CD4-positive, alpha-beta T cell treated with Interleukin-2 at 100 ng/mL for 4 hours (primary cell): ENCODE data around the gene TRIM3.
"Not testable (repeated sequence)": the region's sequence is repeated elsewhere in the genome, so short reads cannot be mapped to it uniquely, and the experiment has no call there.

Experiments
- DNase-seq: peaks from one replicate; pipeline ENCODE4 v3.0.0-alpha.2; 2020; ENCODE audit warnings: low spot score

TRIM3 gene

DNA sequence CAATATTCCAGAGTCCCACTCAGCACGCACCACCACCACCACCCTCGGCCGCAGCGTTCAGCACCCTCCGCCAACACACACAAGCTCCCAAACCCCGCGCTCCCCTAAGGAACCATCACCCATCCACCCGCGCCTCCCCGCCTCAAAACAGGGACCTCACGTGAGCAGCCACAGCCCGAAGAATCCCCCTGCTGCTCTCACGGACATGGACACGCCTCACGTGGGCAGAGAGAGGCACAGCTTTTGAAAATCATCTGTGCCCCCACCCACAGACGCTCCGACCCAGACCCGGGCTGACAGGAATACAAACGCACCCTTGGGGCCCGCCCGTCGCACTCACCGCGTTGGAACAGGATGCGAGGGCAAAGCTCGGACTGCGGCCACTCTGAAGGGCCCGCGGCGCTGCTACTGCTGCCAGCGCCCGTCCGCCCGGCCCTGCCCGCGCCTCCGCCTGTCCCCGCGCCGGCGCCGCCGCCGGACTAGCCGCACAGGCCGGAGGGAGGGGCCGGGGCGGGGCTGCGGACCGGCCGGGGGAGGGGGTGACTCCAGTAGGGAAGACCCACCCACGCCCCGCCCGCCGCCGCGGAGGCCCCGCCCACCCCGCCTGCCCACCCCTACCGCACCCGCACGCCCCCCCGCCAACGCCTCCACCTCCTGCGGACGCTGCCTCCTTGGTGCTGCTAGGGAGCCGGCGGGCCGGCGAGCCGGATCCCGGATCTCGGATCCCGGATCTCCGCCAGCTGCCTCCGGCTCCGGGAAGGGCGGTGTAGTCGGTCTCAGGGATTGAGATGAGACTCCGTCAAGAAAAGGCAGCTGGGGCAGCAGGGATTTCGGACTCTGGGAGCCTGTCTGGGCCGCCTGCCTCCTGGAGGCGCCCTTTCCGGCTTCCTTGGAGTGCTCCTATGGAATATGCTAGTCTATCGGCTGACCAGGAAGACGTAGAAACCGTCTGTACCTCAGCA is at the start of gene TRIM3:
Gene TRIM3 (minus strand): TSS at position 491 of the 962 bp plus-strand sequence. CDS start 8,246 bp downstream, outside the sequence.
- DNase-seq: peak; percentile 70

DNA sequence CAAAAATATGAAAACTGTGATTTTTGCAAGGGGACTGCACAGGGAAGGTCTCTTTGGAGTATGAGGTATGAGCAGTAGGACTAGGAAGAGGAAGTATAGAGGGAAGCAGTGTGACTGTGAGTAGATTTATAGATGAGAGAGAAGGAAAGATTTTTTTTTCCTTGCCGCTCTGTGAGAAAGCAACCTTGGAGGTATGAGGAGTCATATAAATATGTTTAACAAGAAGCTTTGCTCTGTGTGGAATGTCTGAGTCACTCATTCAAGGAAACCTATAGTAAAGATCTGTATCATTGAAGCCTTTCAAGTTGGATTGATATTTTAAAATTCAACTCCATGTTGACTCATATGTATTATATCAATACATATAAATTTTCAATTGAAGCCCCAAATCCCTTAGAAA is 49.5 kb upstream of the TRIM3 start:
- DNase-seq: no peak

DNA sequence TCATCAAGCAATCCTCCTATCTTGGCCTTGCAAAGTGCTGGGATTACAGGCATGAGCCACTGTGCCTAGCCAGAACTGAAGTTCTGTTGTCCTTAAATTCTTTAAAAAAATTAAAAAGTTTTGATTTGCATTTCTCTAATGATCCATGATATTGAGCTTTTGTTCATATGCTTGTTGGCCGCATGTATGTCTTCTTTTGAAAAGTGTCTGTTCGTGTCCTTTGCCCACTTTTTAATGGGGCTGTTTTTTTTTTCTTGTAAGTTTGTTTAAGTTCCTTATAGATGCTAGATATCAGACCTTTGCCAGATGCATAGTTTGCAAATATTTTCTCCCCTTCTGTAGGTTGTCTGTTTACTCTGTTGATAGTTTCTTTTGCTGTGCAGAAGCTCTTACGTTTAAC is 48.2 kb upstream of the TRIM3 start:
- not testable (repeated sequence) for DNase-seq

DNA sequence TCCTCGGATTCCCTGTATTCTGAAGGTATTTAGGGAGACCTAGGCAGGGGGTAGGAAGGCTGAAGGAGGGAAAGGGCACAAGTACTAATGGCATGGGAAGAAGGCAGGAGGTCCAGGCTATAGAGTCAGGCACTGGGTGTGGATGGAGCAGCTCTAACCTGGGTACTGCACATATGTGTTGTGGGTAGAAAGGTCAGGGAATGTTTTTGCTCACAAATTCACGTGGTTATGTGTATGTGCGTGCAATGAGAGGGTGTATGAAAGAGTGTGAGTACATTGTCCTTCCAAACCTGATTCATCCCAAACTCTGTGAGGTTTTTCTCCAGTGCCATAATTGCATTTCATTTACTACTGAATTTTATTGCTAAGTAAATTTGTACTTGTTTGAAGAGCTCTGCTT is 46.5 kb upstream of the TRIM3 start:
- DNase-seq: no peak

DNA sequence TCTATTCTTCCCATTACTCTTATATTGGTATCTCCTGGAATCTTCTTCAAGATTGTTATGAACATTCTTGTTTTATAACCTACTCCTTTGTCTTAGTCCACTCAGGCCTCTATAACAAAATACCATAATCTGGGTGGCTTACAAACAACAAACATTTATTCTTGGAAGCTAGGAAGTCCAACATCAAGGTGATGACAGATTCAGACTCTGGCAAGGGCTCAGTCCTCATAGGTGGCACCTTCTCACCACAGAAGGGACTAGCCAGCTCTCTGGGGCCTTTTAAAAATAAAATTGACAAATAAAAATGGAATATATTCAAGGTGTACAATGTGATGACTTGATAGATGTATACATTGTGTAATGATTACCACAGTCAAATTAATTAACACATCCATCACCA is 43.1 kb upstream of the TRIM3 start:
- no peak for DNase-seq

DNA sequence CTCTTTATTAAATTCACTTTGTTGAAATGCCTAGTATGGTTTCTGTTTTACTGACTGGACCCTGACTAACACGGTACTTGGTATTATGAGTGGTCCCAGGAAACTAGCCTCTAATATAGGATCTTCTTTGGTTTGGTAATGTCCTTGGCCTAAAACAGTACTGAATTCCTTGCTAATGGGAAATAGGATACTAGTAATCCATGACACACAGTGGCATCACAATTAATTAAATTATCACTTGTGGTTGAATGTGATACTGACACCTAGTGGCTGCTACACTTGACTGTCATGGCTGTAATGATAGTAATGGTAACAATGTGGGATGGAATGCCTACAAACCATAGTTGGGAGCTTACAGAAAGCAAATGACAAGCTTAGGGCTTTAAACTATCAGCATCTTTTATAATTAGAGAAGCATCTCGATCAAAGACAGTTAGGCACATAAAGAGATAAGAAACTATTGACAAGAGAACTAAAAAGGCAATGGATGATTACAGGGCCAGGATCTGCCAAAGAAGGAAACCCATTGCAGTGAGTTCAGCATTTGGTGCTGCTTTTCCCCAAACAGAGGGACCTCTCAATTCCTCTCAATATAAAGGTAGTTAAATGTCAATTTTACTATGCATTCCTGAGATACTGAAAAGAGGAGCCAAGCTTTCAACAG is 32.0 kb upstream of the TRIM3 start:
- DNase-seq: peak; percentile 52

DNA sequence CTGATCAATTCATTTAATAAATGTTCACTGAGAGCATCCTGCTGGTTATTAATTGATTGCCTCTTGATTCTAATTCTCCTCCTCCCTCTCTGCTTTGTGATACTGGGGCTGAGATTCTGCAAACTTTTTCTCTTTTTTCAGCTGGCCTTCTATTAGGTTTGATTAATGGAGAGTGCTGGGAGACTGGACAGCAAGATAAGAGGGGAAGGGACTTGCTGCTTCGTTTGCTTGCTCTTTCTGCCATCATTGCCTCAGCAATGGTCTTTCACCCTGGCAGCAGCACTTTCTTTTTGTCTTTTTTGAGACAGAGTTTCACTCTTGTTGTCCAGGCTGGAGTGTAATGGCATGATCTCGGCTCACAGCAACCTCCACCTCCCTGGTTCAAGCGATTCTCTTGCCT is 30.4 kb upstream of the TRIM3 start:
- DNase-seq: no peak

DNA sequence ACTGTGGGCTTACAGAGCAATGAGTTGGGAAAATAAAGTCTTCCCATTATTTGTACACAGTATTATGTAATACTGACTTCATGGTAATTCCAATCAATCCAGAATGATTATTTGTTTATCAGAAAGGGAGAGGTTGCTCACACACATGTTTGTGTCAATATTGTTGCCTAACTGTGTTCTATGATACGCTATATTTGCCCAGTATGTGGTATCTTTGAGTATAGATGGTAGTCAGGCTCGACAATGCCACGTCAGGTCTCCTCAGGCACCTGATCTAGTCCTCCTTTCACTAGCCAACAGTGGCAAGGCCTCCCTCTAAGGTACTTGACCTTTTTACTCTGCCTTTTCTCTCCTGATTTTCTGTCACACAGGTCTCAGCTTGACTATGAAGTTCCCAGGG is 28.6 kb upstream of the TRIM3 start:
- DNase-seq: no peak

DNA sequence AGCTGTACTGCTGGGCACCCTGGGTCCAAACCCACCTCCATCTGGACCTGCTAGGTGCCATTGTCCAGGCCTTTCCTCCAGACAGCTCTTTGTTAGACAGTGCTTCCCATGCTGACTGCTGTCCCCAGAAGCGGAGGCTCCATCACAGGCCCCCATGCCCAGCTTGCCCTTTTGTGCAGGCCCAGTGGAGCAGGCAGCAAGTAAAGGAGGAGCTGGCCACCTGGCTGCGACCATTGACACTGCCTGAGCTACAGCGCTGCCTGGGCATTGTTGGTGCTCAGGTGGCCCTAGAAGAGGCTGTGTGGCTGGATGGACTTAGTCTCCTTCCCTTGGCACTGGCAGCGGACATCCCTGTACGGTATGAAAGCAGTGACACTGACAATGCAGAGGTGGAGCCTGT is 24.8 kb upstream of the TRIM3 start:
- DNase-seq: no peak

DNA sequence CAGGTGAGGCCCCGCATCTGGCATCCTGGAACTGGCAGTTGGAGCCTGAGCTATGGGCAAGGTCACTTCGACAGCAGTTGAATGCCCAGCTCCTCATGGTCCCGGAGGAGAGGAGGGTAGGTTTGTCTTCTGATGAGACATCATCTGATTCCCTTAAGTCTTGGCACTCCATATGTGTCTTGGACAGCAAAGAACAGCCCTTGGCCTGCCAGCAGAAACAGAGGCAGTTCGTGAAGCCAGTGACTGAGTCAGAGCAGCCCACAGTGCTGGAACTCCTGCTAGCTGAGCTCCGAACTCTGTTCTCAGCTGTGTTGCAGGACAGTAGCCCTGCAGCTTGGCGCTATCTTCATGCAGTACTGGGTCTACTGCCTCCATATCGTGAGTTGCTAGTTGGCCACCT is 24.4 kb upstream of the TRIM3 start:
- no peak for DNase-seq

DNA sequence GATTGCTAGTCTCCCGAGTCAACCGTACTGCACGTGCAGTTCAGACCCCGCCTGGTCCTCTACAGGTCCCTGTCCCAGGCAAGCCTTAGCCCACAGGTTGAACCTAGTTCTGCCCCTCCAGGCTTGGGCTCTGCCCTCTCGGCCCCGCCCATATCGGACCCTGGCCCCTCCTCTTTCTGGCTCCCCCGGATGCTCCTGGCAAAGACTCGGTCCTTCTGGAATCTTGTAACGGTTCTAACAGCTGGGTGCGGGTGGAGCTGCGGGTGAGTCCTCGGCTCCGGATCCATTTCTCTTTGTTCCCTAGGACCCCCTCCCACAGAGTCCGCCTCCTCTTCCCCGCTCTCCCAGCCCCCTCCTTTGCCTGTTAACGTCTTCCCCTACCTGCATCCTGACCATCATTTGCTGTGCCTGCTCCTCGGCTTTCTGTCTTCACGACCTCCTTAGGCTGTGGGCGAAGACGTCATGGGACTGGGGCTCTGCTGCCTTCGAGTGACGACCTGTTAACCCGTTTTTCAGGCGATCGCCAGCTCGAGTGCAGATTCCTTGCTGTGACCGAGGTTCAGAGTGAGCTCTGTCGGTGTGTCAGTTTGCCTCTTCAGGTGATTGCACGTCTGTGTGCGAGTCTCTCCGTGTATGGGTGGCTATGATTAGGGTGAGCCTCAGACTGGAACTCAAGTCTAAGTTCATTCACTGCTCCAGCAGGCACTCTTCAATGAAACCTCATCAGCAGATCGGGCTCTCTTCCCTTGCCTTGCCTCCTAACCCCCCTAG is 23.5 kb upstream of the TRIM3 start, which contains the start of gene DNHD1:
Gene DNHD1 (plus strand): TSS at position 212 of the 771 bp plus-strand sequence. CDS start 936 bp downstream, outside the sequence.
- no peak for DNase-seq

DNA sequence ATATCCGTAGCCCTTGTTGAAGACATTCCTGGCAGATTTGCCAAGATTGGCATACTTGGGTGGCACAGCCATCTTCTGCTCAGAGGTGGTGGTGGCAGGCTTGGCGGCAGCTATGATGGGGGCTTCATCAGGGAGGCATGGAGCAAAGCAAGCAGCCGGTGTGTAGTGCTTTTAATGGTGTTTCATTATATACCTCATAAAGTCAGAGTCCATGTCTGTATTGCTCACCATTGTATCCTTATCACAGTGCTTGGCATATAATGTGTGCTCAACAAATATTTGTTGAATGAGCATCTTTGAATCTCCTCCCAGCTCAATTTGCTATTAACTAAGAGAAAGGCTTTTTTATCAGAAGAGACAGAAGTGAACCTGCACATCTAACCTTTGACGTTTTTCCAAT is 15.6 kb upstream of the TRIM3 start:
- DNase-seq: no peak

DNA sequence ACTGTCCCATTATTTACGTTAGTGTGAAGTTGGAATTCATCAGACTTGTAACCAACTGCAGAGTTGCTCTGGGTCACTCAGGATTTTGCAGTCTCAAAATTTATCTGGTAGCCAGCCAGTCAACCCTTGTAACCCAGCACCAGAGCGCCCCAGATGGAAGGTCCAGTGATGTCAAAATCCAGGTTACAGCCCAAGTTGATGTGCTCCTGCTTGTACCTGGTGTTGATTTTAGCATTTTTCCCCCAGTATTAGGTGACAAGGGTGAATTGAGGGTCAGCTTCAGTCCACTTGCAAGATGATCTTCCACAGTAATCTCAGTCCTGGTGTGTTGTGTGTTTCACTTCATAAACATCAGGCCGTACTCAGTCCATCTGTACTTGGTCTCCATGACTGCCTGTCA is 15.1 kb upstream of the TRIM3 start:
- DNase-seq: no peak

DNA sequence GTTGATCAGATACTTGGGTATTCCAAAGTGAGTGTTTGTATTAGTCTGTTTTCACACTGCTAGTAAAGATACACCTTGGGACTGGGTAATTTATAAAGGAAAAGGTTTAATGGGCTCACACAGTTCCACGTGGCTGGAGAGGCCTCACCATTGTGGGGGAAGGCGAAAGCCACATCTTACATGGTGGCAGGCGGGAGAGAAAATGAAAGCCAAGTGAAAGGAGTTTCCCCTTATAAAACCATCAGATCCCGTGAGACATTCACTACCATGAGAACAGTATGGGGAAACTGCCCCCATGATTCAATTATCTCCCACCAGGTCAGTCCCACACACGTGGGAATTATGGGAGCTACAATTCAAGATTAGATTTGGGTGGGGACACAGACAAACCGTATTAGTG is 14.6 kb upstream of the TRIM3 start:
- no peak for DNase-seq

DNA sequence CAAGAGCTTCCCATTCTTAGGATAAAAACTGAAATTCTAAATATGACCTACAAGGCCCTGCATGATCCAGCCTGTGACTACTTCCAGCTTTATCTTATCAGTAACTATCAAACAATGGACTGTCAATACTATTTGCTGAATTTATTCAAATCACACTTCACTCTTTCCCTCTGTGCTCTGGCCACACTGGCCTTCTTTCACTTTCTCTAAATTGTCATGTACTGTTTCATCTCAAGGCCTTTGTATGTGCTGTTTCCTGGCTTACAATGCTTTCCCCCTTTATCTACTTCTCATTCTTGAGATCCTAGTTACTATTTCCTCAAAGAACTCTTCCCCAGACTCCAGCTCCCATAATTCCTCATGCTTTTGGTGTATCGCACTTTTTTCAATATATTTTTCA is 13.2 kb upstream of the TRIM3 start:
- DNase-seq: no peak

DNA sequence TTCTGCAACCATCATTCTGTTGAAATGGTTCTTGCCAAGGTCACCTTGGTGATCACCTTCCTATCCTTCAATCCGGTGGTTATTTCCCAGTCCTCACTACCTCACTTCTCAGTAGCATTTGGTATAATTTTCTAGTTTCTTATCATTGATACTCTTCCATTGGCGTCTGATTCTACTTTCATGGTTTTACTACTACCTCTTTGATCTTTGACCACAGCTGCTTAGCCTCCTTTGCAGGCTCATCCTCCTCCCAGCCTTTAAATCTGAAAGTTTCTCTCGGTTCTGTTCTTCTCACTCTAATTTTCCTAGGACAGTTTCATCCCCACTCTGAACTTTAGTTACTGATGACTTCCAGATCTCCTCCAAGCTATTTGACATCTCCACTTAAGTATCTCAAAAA is 12.5 kb upstream of the TRIM3 start:
- DNase-seq: no peak

DNA sequence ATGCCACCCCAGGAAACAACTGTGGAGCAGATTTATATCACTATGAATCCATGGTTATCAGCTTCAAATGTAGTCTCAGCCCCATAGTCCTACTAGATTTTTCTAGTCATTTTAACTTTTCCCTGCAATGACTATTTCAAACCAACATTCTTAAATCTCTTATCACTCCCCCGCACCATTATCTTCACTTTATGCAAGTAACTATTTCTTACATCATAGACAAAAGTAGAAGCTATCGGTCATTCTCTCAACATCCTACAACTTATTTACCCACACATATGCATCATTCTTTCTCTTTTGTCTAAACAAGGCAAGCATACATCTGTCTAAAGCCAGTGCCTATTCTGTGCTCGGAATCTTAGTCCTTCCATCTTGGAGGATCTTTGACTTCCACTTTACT is 11.9 kb upstream of the TRIM3 start:
- DNase-seq: no peak

DNA sequence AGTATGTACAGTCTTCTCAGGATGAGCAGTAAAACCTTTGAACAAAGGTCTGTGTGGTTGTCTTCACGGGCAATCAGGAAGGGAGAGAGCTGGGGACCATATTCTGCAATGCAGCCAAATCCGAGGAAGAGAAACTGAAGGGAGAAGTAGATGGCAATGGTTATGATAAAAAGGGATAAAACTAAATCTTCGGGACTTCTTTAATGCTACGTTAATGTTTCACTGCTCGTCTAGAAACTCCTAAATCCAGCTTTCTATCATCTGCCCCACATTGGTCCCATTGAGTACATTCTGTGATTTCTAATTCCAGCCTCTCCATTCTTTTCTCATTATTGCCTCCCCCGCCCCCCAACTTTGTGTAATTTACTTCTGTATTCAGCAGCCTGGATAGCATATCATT is 9.3 kb upstream of the TRIM3 start:
- DNase-seq: no peak

DNA sequence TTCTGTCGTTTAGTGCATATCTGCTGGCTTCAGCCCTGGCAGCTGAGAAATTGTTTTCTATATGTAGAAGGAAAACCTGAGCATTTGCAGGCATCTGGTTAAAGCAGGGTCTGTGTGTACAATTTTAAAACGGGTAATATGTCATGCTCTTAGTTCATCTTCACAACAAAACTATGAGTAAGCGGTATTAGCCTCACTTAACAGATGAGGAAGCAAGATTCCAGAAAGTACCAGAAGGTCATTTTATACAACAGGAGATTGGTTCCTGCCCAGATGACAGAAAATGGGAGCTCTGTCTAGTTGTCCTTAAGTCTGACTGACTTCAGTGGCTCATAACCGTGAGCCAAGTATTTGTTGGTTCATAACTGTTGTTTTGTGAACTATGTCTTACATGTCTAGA is 8.7 kb upstream of the TRIM3 start:
- no peak for DNase-seq

DNA sequence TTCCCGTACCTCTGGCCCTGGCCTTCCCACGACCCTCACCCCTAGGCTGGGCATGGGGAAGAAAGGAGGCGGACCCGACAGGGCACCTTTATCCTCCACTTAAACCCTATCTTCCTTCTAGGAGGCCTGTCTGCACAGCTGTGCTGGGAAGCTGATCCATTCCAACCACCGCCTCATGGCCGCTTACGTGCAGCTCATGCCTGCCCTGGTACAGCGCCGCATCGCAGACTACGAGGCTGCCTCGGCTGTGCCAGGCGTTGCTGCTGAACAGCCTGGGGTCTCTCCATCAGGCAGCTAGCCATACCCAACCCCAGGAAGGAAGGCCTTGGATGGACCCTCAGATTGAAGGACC is 8.2 kb upstream of the TRIM3 start:
- no peak for DNase-seq

DNA sequence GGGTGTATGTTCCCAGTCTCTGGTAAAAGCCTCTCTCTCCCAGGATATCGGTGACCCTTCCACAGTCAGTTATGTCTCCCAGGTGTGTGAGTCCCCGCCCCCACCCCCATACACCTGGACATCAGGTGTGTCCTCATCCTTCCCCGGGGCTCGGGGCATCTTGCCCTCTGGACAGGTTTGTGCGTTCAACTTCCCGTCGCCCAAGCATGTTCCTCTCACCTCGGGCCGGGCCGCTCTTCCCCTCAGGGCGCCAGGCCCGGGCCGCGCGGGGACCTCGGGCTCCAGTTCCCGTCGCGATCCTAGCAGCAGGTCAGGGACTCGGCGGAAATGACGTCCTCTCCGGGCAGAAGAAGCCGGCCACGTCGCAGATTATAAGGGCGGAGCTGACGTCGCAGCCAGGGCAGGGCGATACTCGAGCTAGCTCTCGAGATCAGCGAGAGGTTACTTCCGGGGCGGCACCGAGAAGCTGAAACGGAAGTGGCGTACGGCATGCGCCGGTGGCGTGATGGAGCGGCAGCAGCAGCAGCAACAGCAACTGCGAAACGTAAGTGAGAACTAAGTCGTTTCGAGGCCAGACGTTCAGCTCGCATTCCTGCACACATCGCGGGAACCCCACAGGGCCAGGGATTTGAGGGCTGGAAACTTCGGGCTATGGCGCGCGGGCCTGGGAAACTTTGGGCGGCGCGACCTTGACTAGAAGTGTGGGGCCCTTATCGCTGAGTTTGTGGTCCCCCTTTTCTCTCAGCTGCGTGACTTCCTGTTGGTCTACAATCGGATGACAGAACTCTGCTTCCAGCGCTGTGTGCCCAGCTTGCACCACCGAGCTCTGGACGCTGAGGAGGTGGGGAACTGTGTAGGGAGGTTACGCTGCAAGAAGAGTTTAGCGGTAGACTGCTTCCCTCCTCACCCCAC is 7.5 kb upstream of the TRIM3 start, which contains the start of the genes ARFIP2 and TIMM10B:
Gene ARFIP2 (minus strand): TSS at position 320 of the 912 bp plus-strand sequence. CDS start 910 bp downstream, outside the sequence.
Gene TIMM10B (plus strand): TSS at position 490 of the 912 bp plus-strand sequence. CDS start 16 bp downstream, at position 506.
- peak; percentile 95 for DNase-seq
